Brain pericyte (primary cell): ENCODE results near the gene ARNT2.
"Not testable (repeated sequence)": the region's sequence is repeated elsewhere in the genome, so short reads cannot be mapped to it uniquely, and the experiment has no call there.

ENCODE experiments used
- DNase-seq: peaks from one replicate; pipeline ENCODE4 v3.0.0-alpha.2; 2012; ENCODE audit warnings: low read depth, low spot score

Gene ARNT2

GRCh38 chr15:80491163-80491847 is 87.1 kb downstream of the ARNT2 start:
- DNase-seq: no peak

- DNase-seq: no peak
Observed at GRCh38 chr15:80492409-80492808, 88.2 kb downstream of the ARNT2 start.

- DNase-seq: no peak
Observed at GRCh38 chr15:80492874-80493273, 88.7 kb downstream of the ARNT2 start.

- DNase-seq: no peak
Observed at GRCh38 chr15:80494351-80494751, 90.2 kb downstream of the ARNT2 start.

- DNase-seq: no peak
Observed at GRCh38 chr15:80494756-80495155, 90.6 kb downstream of the ARNT2 start.

GRCh38 chr15:80495401-80495942 is 91.3 kb downstream of the ARNT2 start:
- no peak for DNase-seq

GRCh38 chr15:80496096-80496495 is 91.9 kb downstream of the ARNT2 start:
- no peak for DNase-seq

- no peak for DNase-seq
Observed at GRCh38 chr15:80497221-80497620, 93.0 kb downstream of the ARNT2 start.

GRCh38 chr15:80498652-80499051 is 94.5 kb downstream of the ARNT2 start:
- no peak for DNase-seq

- no peak for DNase-seq
Observed at GRCh38 chr15:80500021-80500420, 95.8 kb downstream of the ARNT2 start.

GRCh38 chr15:80501476-80501875 is 97.3 kb downstream of the ARNT2 start:
- DNase-seq: no peak

GRCh38 chr15:80502782-80503181 is 98.6 kb downstream of the ARNT2 start:
- no peak for DNase-seq

- no peak for DNase-seq
Observed at GRCh38 chr15:80503319-80503952, 99.3 kb downstream of the ARNT2 start.

- no peak for DNase-seq
Observed at GRCh38 chr15:80504931-80505330, 100.7 kb downstream of the ARNT2 start.

GRCh38 chr15:80506286-80506893 is 102.2 kb downstream of the ARNT2 start:
- DNase-seq: no peak

- DNase-seq: no peak
Observed at GRCh38 chr15:80507131-80507530, 102.9 kb downstream of the ARNT2 start.

GRCh38 chr15:80507638-80508316 is 103.6 kb downstream of the ARNT2 start:
- DNase-seq: no peak

- no peak for DNase-seq
Observed at GRCh38 chr15:80508783-80509182, 104.6 kb downstream of the ARNT2 start.

GRCh38 chr15:80509800-80510199 is 105.6 kb downstream of the ARNT2 start:
- no peak for DNase-seq

- not testable (repeated sequence) for DNase-seq
Observed at GRCh38 chr15:80510985-80511384, 106.8 kb downstream of the ARNT2 start.

- DNase-seq: no peak
Observed at GRCh38 chr15:80512726-80513660, 108.8 kb downstream of the ARNT2 start.
